CD14-positive monocyte (primary cell): ENCODE measurements around the gene CRYAB. TPM values are rescaled to one million over a fixed set of nuclear protein-coding genes. Genes with fewer than 3 reads are reported as not detected.
A peak's percentile ranks its signal among the peaks of the same experiment; 100 is the strongest.

Experiments
- DNase-seq, 3 donors: peaks; one replicate each; pipeline ENCODE4 v3.0.0-alpha.2; 2011 to 2022
- H2AFZ ChIP-seq: 2 replicates; pipeline ENCODE4 v1.6.0; 2012; ENCODE audit warnings: mild to moderate bottlenecking, low read depth, low read length, inconsistent platforms; ENCODE audit not compliant: insufficient read depth, poor library complexity, severe bottlenecking
- H3K27ac ChIP-seq, 2 donors: 1 replicate in 1 of 2; 2 replicates in 1 of 2; pipeline ENCODE4 v1.5.1; 2012 to 2013; ENCODE audit warnings: low read length in 2 of 2, control low read depth in 1 of 2, inconsistent platforms in 1 of 2, low read depth in 1 of 2, mild to moderate bottlenecking in 1 of 2
- H3K27me3 ChIP-seq, 2 donors: one replicate each; pipeline versions ENCODE4 v1.6.0 to v1.6.1; 2011 to 2013; ENCODE audit warnings: low read length in 2 of 2; ENCODE audit not compliant: control insufficient read depth in 2 of 2, insufficient read depth in 2 of 2
- H3K36me3 ChIP-seq, 2 donors: replicated peaks in 1 of 2; 1 replicate in 1 of 2; 2 replicates in 1 of 2; pipeline versions ENCODE4 v1.5.1 to v1.6.1; 2012 to 2013; ENCODE audit warnings: low read length in 2 of 2, control low read depth in 1 of 2, inconsistent platforms in 1 of 2, mild to moderate bottlenecking in 1 of 2; ENCODE audit not compliant: insufficient read depth in 2 of 2, control insufficient read depth in 1 of 2
- H3K4me1 ChIP-seq, 2 donors: 1 replicate in 1 of 2; 2 replicates in 1 of 2; pipeline versions ENCODE4 v1.5.1 to v1.6.1; 2012 to 2013; ENCODE audit warnings: low read length in 2 of 2, control low read depth in 1 of 2, inconsistent platforms in 1 of 2, mild to moderate bottlenecking in 1 of 2, moderate library complexity in 1 of 2; ENCODE audit not compliant: insufficient read depth in 2 of 2, control insufficient read depth in 1 of 2
- H3K4me2 ChIP-seq: replicated peaks from 2 replicates; pipeline ENCODE3; 2012; ENCODE audit warnings: low read length, moderate library complexity, mild to moderate bottlenecking; ENCODE audit not compliant: poor library complexity, severe bottlenecking; ENCODE audit errors: extremely low read depth
- H3K4me3 ChIP-seq, 3 experiments: fragments of 200-600 bp in 1 of 3; sonication (generic) in 1 of 3; replicated peaks in 1 of 3; 1 replicate in 2 of 3; 2 replicates in 1 of 3; pipeline ENCODE4 v1.5.1; 2011 to 2013; ENCODE audit warnings: low read length in 3 of 3, mild to moderate bottlenecking in 3 of 3, control low read depth in 2 of 3, low read depth in 2 of 3, inconsistent platforms in 1 of 3, moderate library complexity in 1 of 3
- H3K79me2 ChIP-seq: 2 replicates; pipeline ENCODE4 v1.6.0; 2012; ENCODE audit warnings: mild to moderate bottlenecking, control low read depth, inconsistent platforms, low read length, moderate library complexity; ENCODE audit not compliant: insufficient read depth
- H3K9ac ChIP-seq: 2 replicates; pipeline ENCODE4 v1.6.0; 2017; ENCODE audit warnings: low read length, mild to moderate bottlenecking; ENCODE audit not compliant: insufficient read depth, poor library complexity, severe bottlenecking
- H3K9me3 ChIP-seq, 2 donors: replicated peaks in 1 of 2; 1 replicate in 1 of 2; 2 replicates in 1 of 2; pipeline versions ENCODE4 v1.5.1 to v1.6.1; 2012 to 2013; ENCODE audit warnings: low read length in 2 of 2, control low read depth in 1 of 2; ENCODE audit not compliant: control insufficient read depth in 1 of 2, insufficient read depth in 1 of 2
- H4K20me1 ChIP-seq: 2 replicates; pipeline ENCODE4 v1.6.0; 2012; ENCODE audit warnings: mild to moderate bottlenecking, low read length, control low read depth, moderate library complexity; ENCODE audit not compliant: insufficient read depth
- H3K27ac Mint-ChIP-seq, 7 donors: one replicate each; pipeline ENCODE4 v1.8.0; 2020; ENCODE audit warnings: mild to moderate bottlenecking in 7 of 7, mixed read lengths in 7 of 7, moderate library complexity in 6 of 7, inconsistent platforms in 2 of 7
- H3K27me3 Mint-ChIP-seq, 3 donors: one replicate each; pipeline ENCODE4 v1.8.0; 2021 to 2022; ENCODE audit warnings: low read depth in 3 of 3, mild to moderate bottlenecking in 3 of 3, mixed read lengths in 3 of 3, moderate library complexity in 3 of 3, inconsistent platforms in 1 of 3
- H3K36me3 Mint-ChIP-seq, 2 donors: one replicate each; pipeline ENCODE4 v1.8.0; 2020; ENCODE audit warnings: mixed read lengths in 2 of 2, inconsistent platforms in 1 of 2, mild to moderate bottlenecking in 1 of 2
- H3K4me1 Mint-ChIP-seq: one replicate; pipeline ENCODE4 v1.8.0; 2020; ENCODE audit warnings: mild to moderate bottlenecking, mixed read lengths
- H3K4me3 Mint-ChIP-seq, 2 donors: one replicate each; pipeline ENCODE4 v1.8.0; 2020; ENCODE audit warnings: mild to moderate bottlenecking in 2 of 2, mixed read lengths in 2 of 2, moderate library complexity in 1 of 2
- H3K9me3 Mint-ChIP-seq, 7 donors: one replicate each; pipeline ENCODE4 v1.8.0; 2020 to 2022; ENCODE audit warnings: mixed read lengths in 7 of 7, mild to moderate bottlenecking in 6 of 7, moderate library complexity in 6 of 7, inconsistent platforms in 2 of 7
- WGBS: methylation state at CpG from one replicate; pipeline ENCODE4 v1.1.5; 2013; ENCODE audit warnings: missing lambda C conversion rate; ENCODE audit not compliant: insufficient coverage; 5-methylcytosine and 5-hydroxymethylcytosine counted together
- intact Hi-C, 2 donors: fragments of 100-400 bp; cut with micrococcal nuclease; formaldehyde crosslinking; loops; one replicate each; pipeline versions ENCODE4 v1.15.0 to v1.15.1; 2023
- polyA plus RNA-seq, 3 donors: library from polyadenylated mRNA; depleted of rRNA in 1 of 3; unstranded in 2 of 3; stranded (reverse) in 1 of 3; fragments of 300-500 nt in 2 of 3; fragments of >200 nt in 1 of 3; fragmentation: Illumina TruSeq in 2 of 3; gene quantifications; 1 replicate in 2 of 3; 2 replicates in 1 of 3; pipeline ENCODE4 v1.2.3, GENCODE V29; 2012 to 2021
- TF ChIP-seq, protein P1 (sequence below): fragments of 200-600 bp; IDR thresholded peaks from one replicate; pipeline ENCODE4 v1.8.0; 2022; ENCODE audit warnings: antibody characterized with exemption, mild to moderate bottlenecking

CRYAB gene
- polyA plus RNA-seq, 3 donors = not detected

DNA sequence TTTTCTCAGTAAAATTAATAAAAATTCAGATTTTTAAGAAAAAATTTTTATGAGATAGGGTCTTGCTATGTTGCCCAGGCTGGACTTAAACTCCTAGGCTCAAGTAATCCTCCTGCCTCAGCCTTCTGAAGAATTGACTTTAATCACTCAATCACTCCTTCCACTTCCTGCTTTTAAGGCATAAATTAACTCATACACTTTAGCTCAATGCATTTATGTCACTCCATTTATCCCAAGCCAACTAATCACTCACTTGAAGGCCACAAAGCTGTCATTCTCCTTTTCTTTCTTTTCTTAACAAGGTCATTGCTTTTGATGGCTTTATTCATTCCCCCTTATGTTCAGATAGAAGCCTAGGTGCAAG is 41.1 kb downstream of the CRYAB start:
- DNase-seq = no peak
- intact Hi-C loops = loop anchor here (10.0 kb wide), 1 partner anchor 204 kb away; the partner anchor contains the start of genes NKAPD1 (in 2 of the 2) and PIH1D2 (in 2 of the 2)
- H2AFZ ChIP-seq = peak overlapping the region; percentile 98
- H3K4me2 ChIP-seq = peak overlapping the region; percentile 76
- peak overlapping the region; percentile 66 to 96 (median 89) for H3K4me3 ChIP-seq
- H3K4me3 Mint-ChIP-seq = peak overlapping the region; percentile 87 to 91
- H3K4me1 Mint-ChIP-seq = peaks cover 13% of the 10 kb centered on the region
- no peaks in the 10 kb centered on the region for H3K27me3 ChIP-seq
- peak overlapping the region in 6 of 7 donors; percentile 58 to 90 (median 86) for H3K27ac Mint-ChIP-seq
- H3K9me3 Mint-ChIP-seq = no peaks in the 10 kb centered on the region
- H3K27ac ChIP-seq = peak overlapping the region in 1 of 2 donors; percentile 84
- peak overlapping the region; percentile 84 for H3K9ac ChIP-seq
- peaks cover 11% of the 10 kb centered on the region for H3K79me2 ChIP-seq
- H3K36me3 ChIP-seq = peaks cover 12 to 41% of the 10 kb centered on the region in 2 donors
- H4K20me1 ChIP-seq = no peaks in the 10 kb centered on the region
- H3K9me3 ChIP-seq = no peaks in the 10 kb centered on the region
- H3K4me1 ChIP-seq = peaks cover 14 to 17% of the 10 kb centered on the region in 2 donors
- H3K36me3 Mint-ChIP-seq = peaks cover 35 to 37% of the 10 kb centered on the region in 2 donors
- TF ChIP-seq, protein P1, sequence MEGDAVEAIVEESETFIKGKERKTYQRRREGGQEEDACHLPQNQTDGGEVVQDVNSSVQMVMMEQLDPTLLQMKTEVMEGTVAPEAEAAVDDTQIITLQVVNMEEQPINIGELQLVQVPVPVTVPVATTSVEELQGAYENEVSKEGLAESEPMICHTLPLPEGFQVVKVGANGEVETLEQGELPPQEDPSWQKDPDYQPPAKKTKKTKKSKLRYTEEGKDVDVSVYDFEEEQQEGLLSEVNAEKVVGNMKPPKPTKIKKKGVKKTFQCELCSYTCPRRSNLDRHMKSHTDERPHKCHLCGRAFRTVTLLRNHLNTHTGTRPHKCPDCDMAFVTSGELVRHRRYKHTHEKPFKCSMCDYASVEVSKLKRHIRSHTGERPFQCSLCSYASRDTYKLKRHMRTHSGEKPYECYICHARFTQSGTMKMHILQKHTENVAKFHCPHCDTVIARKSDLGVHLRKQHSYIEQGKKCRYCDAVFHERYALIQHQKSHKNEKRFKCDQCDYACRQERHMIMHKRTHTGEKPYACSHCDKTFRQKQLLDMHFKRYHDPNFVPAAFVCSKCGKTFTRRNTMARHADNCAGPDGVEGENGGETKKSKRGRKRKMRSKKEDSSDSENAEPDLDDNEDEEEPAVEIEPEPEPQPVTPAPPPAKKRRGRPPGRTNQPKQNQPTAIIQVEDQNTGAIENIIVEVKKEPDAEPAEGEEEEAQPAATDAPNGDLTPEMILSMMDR = no peak
- H3K27me3 Mint-ChIP-seq = no peaks in the 10 kb centered on the region

DNA sequence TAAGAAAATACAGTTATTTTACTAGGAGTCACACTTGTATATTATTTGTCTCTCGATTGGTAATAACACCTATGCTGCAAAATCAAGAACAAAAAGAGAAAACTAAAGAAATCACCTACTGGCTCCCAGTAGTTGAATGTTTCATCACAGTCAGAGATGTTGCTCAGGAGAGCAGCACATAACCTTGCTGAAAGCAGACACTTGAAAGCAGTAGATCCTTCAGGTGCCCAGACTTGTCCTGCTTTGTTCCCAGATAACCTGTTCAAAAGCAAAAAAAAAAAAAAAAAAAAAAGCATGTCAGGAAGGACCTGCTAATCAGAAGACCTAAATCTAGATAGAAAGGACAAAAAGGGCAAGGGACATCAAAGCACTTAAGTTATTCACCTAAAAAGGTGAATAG is 41.5 kb downstream of the CRYAB start:
- no peak overlapping the region for H3K4me3 ChIP-seq
- intact Hi-C loops = loop anchor here (10.0 kb wide), 1 partner anchor 205 kb away; the partner anchor contains the start of genes NKAPD1 (in 2 of the 2) and PIH1D2 (in 2 of the 2)
- no CpG with 5 or more reads among the region's 1 CpG for WGBS
- peaks cover 11% of the 10 kb centered on the region for H3K79me2 ChIP-seq
- H3K27me3 ChIP-seq = no peaks in the 10 kb centered on the region
- Mint-ChIP-seq H3K4me3 (no peak overlapping the region), H3K36me3 (peaks cover 33 to 36% of the 10 kb centered on the region in 2 donors), H3K4me1 (peaks cover 13% of the 10 kb centered on the region), H3K27ac (no peak overlapping the region), H3K27me3 (no peaks in the 10 kb centered on the region), H3K9me3 (no peaks in the 10 kb centered on the region)
- H3K4me1 ChIP-seq = peaks cover 14 to 17% of the 10 kb centered on the region in 2 donors
- H3K9me3 ChIP-seq = no peaks in the 10 kb centered on the region
- no peaks in the 10 kb centered on the region for H4K20me1 ChIP-seq
- H3K27ac ChIP-seq = no peak overlapping the region
- no peak overlapping the region for H3K4me2 ChIP-seq
- TF ChIP-seq, protein P1 = no peak
- H3K9ac ChIP-seq = no peak overlapping the region
- DNase-seq = no peak
- no peak overlapping the region for H2AFZ ChIP-seq
- H3K36me3 ChIP-seq = peaks cover 11 to 41% of the 10 kb centered on the region in 2 donors
